ENCODE data around the gene COL8A2.

DNA sequence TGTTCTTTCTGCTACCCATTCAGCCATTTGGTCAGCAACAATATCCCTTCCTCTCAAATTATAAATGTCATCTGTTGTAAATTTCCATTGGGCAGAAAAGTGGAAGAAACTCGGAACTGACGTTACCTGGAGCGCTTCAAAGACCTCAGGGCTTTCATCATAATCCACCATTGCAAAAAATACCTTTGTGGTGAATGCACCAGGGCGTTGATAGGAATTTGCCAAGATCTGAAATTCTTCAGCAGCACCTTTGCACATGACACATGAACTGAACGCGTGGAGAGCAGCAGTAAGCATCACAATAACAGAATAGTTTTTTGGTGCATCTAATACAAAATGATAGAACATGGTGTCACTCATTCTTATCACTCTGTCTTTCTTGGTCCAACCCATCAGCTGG lies 44.2 kb downstream of the COL8A2 start:
- TF ChIP-seq FOXP2 (optimal IDR thresholded peaks at IDR 0.05; ENCODE audit: borderline replicate concordance, extremely low read depth, extremely low read length, insufficient read depth) = no peak
- TF ChIP-seq TAF1 (IDR thresholded peaks at IDR 0.05; ENCODE audit: borderline replicate concordance, insufficient read depth, low read length) = no peak
- TF ChIP-seq SIN3A (IDR thresholded peaks at IDR 0.05; ENCODE audit: borderline replicate concordance, insufficient read depth, low read length) = no peak
- no peak for TF ChIP-seq POLR2AphosphoS5 (IDR thresholded peaks at IDR 0.05; ENCODE audit: low read depth, low read length)
